Endothelial cell of umbilical vein (primary cell): ENCODE data around the gene ADAMTS17. TPM values are rescaled to one million over a fixed set of nuclear protein-coding genes. Genes with fewer than 3 reads are reported as not detected.
A peak's percentile ranks its signal among the peaks of the same experiment; 100 is the strongest.

Source experiments
- BruUV-seq: library from RNA; stranded (reverse); fragments of 400-500 nt; replicated peaks from 2 replicates; lab custom pipeline; 2021; lab: Mats Ljungman, UMichigan
- CTCF ChIA-PET: fragments of 300-600, 350-600 bp; sonication (Branson Sonifier 250); formaldehyde crosslinking; loops from one replicate; lab custom pipeline; 2021; ENCODE audit warnings: antibody characterized with exemption, inconsistent platforms; lab: Charles Lee
- POLR2A ChIA-PET: fragments of 300-600, 350-600 bp; sonication (Branson Sonifier 250); formaldehyde crosslinking; loops from one replicate; lab custom pipeline; 2021; ENCODE audit warnings: antibody characterized with exemption, inconsistent platforms; lab: Charles Lee
- DNase-seq: peaks from one replicate; pipeline ENCODE4 v3.0.0-alpha.2; 2011; ENCODE audit warnings: low read depth, low spot score
- FAIRE-seq: peaks from 2 replicates; lab custom pipeline; 2011; peaks lifted over from hg19 to GRCh38; lab: Jason Lieb, UNC
- H2AFZ ChIP-seq: 2 replicates; pipeline ENCODE4 v1.6.0; 2012; ENCODE audit warnings: low read depth, low read length, control low read depth, inconsistent platforms
- H3K27ac ChIP-seq: 2 replicates; pipeline ENCODE4 v1.5.1; 2011; ENCODE audit warnings: low read depth, mild to moderate bottlenecking, control low read depth, low read length, moderate library complexity; ENCODE audit not compliant: insufficient read depth
- H3K27me3 ChIP-seq, 2 experiments: 2 replicates each; pipeline versions ENCODE4 v1.6.0 to v1.6.1; 2011; ENCODE audit warnings: low read length in 2 of 2, mixed read lengths in 1 of 2; ENCODE audit not compliant: control insufficient read depth in 2 of 2, insufficient read depth in 2 of 2
- H3K36me3 ChIP-seq, 2 experiments: 2 replicates in 1 of 2; 3 replicates in 1 of 2; pipeline ENCODE4 v1.5.1; 2011; ENCODE audit warnings: low read length in 2 of 2, mild to moderate bottlenecking in 1 of 2, moderate library complexity in 1 of 2; ENCODE audit not compliant: control insufficient read depth in 2 of 2, insufficient read depth in 2 of 2; ENCODE audit errors: extremely low read depth in 1 of 2
- H3K4me1 ChIP-seq: 3 replicates; pipeline ENCODE4 v1.5.1; 2011; ENCODE audit warnings: mild to moderate bottlenecking, low read length; ENCODE audit not compliant: control insufficient read depth, insufficient read depth; ENCODE audit errors: extremely low read depth
- H3K4me2 ChIP-seq: 2 replicates; pipeline ENCODE4 v1.6.1; 2011; ENCODE audit warnings: low read length, control low read depth, mixed read lengths; ENCODE audit not compliant: insufficient read depth
- H3K4me3 ChIP-seq, 3 experiments: fragments of 200-600 bp in 1 of 3; sonication (generic), shearing (Covaris generic) in 1 of 3; replicated peaks in 1 of 3; 2 replicates each; pipeline ENCODE4 v1.5.1; 2011 to 2016; ENCODE audit warnings: control low read depth in 3 of 3, low read length in 3 of 3, mild to moderate bottlenecking in 2 of 3, inconsistent platforms in 1 of 3, low read depth in 1 of 3, moderate library complexity in 1 of 3; ENCODE audit not compliant: insufficient read depth in 1 of 3
- H3K79me2 ChIP-seq: 2 replicates; pipeline ENCODE4 v1.6.0; 2012; ENCODE audit warnings: low read length, inconsistent platforms; ENCODE audit not compliant: control insufficient read depth, insufficient read depth
- H3K9ac ChIP-seq: replicated peaks from 2 replicates; pipeline ENCODE3; 2011; ENCODE audit warnings: low read length, control low read depth; ENCODE audit not compliant: insufficient read depth; ENCODE audit errors: extremely low read depth
- H3K9me1 ChIP-seq: replicated peaks from 3 replicates; pipeline ENCODE4 v1.6.0; 2011; ENCODE audit warnings: mild to moderate bottlenecking, low read length; ENCODE audit not compliant: control insufficient read depth, insufficient read depth; ENCODE audit errors: extremely low read depth
- H3K9me3 ChIP-seq: replicated peaks from 2 replicates; pipeline ENCODE4 v1.5.1; 2012; ENCODE audit warnings: low read length, inconsistent platforms; ENCODE audit not compliant: control insufficient read depth, insufficient read depth
- H4K20me1 ChIP-seq: replicated peaks from 2 replicates; pipeline ENCODE3; 2011; ENCODE audit warnings: mild to moderate bottlenecking, low read length; ENCODE audit not compliant: control insufficient read depth, insufficient read depth; ENCODE audit errors: extremely low read depth
- CTCF ChIP-seq, 2 donors: IDR thresholded peaks; 1 replicate in 1 of 2; 2 replicates in 1 of 2; pipeline ENCODE4 v1.5.1; 2011; ENCODE audit warnings: low read length in 2 of 2, mild to moderate bottlenecking in 2 of 2, moderate library complexity in 2 of 2, control low read depth in 1 of 2, inconsistent platforms in 1 of 2, low read depth in 1 of 2; ENCODE audit not compliant: insufficient read depth in 1 of 2; ENCODE audit errors: extremely low read depth in 1 of 2
- EZH2 ChIP-seq: IDR thresholded peaks from 2 replicates; pipeline ENCODE4 v1.6.1; 2012; ENCODE audit warnings: borderline replicate concordance, low read depth, mild to moderate bottlenecking, moderate library complexity, low read length, inconsistent platforms; ENCODE audit not compliant: severe bottlenecking
- FOS ChIP-seq: IDR thresholded peaks from 2 replicates; pipeline ENCODE4 v1.6.1; 2011; ENCODE audit warnings: mild to moderate bottlenecking, low read length, moderate library complexity, borderline replicate concordance; ENCODE audit not compliant: insufficient read depth
- GATA2 ChIP-seq: IDR thresholded peaks from 2 replicates; pipeline ENCODE4 v1.7.0; 2011; ENCODE audit warnings: low read depth, mild to moderate bottlenecking, moderate library complexity, mixed read lengths, low read length; ENCODE audit not compliant: insufficient read length, insufficient read depth
- JUN ChIP-seq: IDR thresholded peaks from 2 replicates; pipeline ENCODE4 v1.6.1; 2011; ENCODE audit warnings: borderline replicate concordance, low read depth; ENCODE audit not compliant: insufficient read length, insufficient read depth
- MAX ChIP-seq: IDR thresholded peaks from 2 replicates; pipeline ENCODE4 v1.6.1; 2011; ENCODE audit not compliant: insufficient read depth, insufficient read length
- MYC ChIP-seq: IDR thresholded peaks from one replicate; pipeline ENCODE4 v1.6.1; 2011; ENCODE audit warnings: mild to moderate bottlenecking, low read depth, low read length
- POLR2A ChIP-seq: IDR thresholded peaks from 2 replicates; pipeline ENCODE4 v1.6.1; 2012; ENCODE audit warnings: low read depth, mild to moderate bottlenecking, control low read depth, low read length
- POLR2AphosphoS5 ChIP-seq: IDR thresholded peaks from 2 replicates; pipeline ENCODE4 v1.6.1; 2012; ENCODE audit warnings: low read depth, mild to moderate bottlenecking, control low read depth, low read length, moderate library complexity; ENCODE audit not compliant: insufficient read depth
- dilution Hi-C: fragments of 300-500 bp; cut with MboI; formaldehyde crosslinking; loops from one replicate; pipeline ENCODE4 v1.15.0; 2019; ENCODE audit warnings: low sequenced_read_pairs; ENCODE audit not compliant: extremely low pct_ligation_motif_present
- intact Hi-C: fragments of 100-400 bp; cut with micrococcal nuclease; formaldehyde crosslinking; loops from one replicate; pipeline ENCODE4 v1.10.0; 2022
- polyA plus RNA-seq, 4 experiments: library from polyadenylated mRNA; depleted of rRNA in 3 of 4; stranded (reverse) in 3 of 4; unstranded in 1 of 4; fragments of >200 nt; gene quantifications; 2 replicates each; pipeline versions ENCODE4 v1.2.1 to v1.2.3, GENCODE V29; 2011 to 2012; ENCODE audit warnings: missing spikeins in 1 of 4
- total RNA-seq: library from RNA; stranded (reverse); gene quantifications from 2 replicates; pipeline ENCODE4 v1.2.3, GENCODE V29; 2021

ADAMTS17 gene
- total and polyA plus RNA-seq, 2 donors (not counting 3 experiments of a cell fraction or from before 2014, with no cell fraction given): 0.12 TPM; not detected in 1

GRCh38 chr15:100112061-100112420, 229.7 kb downstream of the ADAMTS17 start:
- Histone ChIP-seq H2AFZ (peak overlapping the region; percentile 16), H3K9me1 (no peaks in the 10 kb centered on the region), H3K4me1 (peaks cover 31% of the 10 kb centered on the region), H3K27me3 (no peaks in the 10 kb centered on the region), H3K27ac (no peak overlapping the region), H3K79me2 (no peaks in the 10 kb centered on the region), H3K36me3 (no peaks in the 10 kb centered on the region), H3K9ac (no peak overlapping the region), H3K4me2 (peak overlapping the region; percentile 32), H3K4me3 (no peak overlapping the region), H4K20me1 (no peaks in the 10 kb centered on the region), H3K9me3 (no peaks in the 10 kb centered on the region)
- BruUV-seq: no TSS peak
- intact Hi-C loops: loop anchor here (5.0 kb wide), 2 partner anchors 185 to 490 kb away; partner anchors contain the start of genes ASB7 and LINS1
- POLR2A ChIA-PET: no interaction called here
- no peak for DNase-seq
- no peak for FAIRE-seq
- dilution Hi-C loops: no loop called here
- CTCF ChIA-PET: interaction anchor here (1.0 to 1.3 kb wide), 2 partner anchors 13 to 20 kb away, joined by 3 to 5 read pairs; no protein-coding TSS in a partner anchor
- no peak for TF ChIP-seq EZH2
- no peak for TF ChIP-seq GATA2
- TF ChIP-seq FOS: no peak
- TF ChIP-seq CTCF (IDR thresholded peaks at IDR 0.05; ENCODE audit: extremely low read depth in 1 of 2, insufficient read depth in 1 of 2, low read depth in 1 of 2, low read length in 2 of 2): no peak
- no peak for TF ChIP-seq POLR2A
- no peak for TF ChIP-seq MAX
- TF ChIP-seq MYC: no peak
- no peak for TF ChIP-seq POLR2AphosphoS5
- no peak for TF ChIP-seq JUN
